NCI-H345 treated with DMSO at 0.1 percent for 48 hours (cell line): Measurements from ENCODE around the gene P3H4.
"Not testable (repeated sequence)": the region's sequence is repeated elsewhere in the genome, so short reads cannot be mapped to it uniquely, and the experiment has no call there.

ENCODE experiments used
- DNase-seq: peaks from one replicate; lab custom pipeline; 2025; ENCODE audit not compliant: unreplicated experiment; lab: John Stamatoyannopoulos, UW

P3H4 gene, protein sequence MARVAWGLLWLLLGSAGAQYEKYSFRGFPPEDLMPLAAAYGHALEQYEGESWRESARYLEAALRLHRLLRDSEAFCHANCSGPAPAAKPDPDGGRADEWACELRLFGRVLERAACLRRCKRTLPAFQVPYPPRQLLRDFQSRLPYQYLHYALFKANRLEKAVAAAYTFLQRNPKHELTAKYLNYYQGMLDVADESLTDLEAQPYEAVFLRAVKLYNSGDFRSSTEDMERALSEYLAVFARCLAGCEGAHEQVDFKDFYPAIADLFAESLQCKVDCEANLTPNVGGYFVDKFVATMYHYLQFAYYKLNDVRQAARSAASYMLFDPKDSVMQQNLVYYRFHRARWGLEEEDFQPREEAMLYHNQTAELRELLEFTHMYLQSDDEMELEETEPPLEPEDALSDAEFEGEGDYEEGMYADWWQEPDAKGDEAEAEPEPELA

DNA sequence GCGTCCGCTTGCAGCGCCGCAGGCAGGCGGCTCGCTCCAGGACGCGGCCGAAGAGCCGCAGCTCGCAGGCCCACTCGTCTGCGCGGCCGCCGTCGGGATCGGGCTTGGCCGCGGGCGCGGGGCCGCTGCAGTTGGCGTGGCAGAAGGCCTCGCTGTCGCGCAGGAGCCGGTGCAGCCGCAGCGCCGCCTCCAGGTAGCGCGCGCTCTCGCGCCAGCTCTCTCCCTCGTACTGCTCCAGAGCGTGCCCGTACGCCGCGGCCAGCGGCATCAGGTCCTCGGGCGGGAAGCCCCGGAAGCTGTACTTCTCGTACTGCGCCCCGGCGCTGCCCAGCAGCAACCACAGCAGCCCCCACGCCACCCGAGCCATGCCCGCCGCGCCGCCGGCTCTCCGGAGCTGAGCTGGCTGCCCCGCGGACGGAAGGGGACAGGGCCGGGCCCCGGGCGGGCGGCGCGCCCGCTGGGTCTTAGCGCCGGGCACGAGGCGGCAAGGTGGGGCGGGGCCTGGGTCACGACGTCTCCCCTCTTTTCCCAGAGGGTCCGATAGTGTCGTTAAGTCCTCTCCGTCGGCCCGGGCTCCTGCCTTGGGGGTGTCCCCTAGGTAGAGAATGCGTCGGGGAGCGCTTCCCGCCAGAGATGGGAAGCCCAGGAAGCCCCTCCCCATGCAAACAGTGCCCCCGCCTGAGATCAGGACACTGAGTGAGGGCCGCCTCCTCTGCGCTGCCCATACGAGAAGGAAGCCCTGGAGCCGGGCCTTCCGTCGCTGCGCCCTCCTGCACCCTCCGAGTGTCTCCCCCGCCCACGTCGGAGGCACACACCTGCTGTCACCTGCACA, at the start of gene P3H4:
Gene P3H4, minus strand, starts transcription at position 401 of the 832 bp plus-strand sequence. Its CDS starts 34 bp downstream, at position 367.
- DNase-seq, result peak; percentile 52

DNA sequence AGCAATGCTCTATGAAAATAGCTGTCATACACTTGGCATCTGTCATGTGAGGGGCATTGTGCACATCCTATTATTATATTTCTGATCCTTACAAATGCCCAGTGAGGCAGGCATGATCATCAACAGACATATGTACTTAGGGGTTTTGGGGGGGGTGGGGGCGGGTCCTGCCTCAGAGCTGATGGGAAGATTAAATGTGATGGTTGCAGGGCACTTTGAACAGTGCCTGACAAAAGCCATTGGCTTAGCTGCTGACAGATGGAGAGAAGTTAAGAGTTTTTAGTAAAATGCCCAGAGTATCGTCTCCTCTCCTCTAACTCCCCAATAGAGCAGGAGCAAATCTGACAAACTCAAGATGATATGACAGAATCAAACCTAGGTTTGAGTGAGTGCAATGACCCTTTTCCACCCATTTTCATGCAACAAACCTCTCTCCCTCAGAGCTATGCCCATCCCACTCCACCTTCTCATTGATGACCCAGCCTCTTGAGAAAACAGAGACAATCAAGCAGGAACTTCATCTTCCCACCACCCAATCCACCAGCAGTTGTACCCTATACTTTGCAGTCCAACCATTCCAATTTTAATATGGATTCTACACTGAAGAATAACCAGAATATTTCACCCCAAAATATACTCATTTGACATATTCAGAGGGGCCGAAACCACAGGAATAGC, 48.6 kb upstream of the P3H4 start:
- no peak for DNase-seq

DNA sequence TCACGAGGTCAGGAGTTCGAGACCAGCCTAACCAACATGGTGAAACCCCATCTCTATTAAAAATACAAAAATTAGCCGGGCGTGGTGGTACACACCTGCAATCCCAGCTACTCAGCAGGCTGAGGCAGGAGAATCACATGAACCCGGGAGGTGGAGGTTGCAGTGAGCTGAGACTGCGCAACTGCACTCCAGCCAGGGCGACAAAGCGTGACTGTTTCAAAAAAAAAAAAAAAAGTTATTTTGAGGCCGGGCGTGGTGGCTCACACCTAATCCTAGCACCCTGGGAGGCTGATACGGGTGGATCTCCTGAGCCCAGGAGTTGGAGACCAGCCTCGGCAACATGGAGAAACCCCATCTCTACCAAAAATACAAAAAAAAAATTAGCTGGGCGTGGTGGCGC, 39.6 kb upstream of the P3H4 start:
- DNase-seq, result not testable (repeated sequence)

DNA sequence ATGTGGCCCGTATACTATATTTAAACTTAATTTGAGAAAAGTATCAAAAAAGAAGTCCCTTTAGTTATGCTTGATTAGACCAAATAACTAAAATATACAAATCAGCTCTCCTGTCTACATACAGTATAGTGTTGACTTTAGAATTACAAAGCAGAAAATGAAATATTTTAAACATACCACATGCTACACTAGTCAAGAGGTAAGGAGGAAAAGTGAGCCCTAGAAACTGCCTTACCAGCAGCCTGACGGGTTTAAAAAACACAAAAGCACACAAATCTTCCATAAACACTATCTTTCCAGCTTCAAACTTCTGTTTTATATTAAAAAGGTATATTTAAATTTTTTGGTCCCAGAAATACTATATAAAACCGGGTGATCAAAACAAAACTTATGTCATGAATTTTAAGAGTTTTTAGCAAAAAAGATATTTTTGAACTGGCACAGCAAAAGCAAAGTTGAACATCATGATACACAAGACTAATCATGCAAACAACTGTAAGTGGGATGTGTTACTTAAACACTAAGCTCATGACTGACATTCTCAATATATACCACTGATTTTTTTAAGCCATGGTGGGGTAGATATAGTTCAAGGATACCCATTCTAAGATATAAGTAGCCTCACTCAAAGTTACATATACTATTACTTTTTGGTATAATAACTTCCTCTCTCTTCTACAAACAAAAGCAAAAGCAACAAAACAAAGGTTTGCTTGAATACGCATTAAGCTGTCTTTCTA, 37.7 kb upstream of the P3H4 start:
- DNase-seq, result no peak

DNA sequence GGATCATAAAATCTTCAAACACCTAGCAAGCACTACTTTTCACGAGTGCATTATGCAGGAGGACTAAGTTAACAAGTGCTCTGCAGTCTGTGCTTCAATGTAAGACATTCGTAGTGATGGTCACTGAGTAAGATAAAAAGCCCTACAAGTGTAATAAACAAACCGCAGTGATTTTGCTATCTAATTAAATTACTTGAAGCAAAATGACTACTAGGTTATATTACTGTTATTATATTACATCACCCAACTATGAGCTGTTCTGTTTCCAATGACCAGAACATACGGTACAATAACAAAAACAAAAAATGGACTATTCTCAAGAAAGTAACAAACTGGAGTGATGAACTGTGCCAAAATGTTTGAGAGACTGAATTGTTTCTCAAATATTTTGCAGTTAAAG, 37.0 kb upstream of the P3H4 start:
- DNase-seq, result no peak

DNA sequence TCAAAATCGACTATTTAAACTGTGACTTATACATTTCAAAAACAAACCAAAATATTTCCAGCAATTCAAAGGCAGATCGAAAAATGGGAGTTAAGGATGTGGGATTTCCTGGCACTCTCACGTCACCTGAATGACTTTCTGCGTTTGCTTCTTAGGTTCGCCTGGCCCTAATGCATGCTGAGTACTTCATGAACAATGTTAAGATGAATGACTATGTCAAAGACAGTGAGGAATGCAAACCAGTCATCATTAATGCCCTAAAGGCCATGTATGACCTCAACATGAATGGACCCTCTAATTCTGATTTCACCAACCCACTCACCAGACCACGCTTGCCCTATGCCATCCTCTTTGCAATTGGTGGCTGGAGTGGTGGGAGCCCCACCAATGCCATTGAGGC, 33.2 kb upstream of the P3H4 start:
- DNase-seq, result no peak

DNA sequence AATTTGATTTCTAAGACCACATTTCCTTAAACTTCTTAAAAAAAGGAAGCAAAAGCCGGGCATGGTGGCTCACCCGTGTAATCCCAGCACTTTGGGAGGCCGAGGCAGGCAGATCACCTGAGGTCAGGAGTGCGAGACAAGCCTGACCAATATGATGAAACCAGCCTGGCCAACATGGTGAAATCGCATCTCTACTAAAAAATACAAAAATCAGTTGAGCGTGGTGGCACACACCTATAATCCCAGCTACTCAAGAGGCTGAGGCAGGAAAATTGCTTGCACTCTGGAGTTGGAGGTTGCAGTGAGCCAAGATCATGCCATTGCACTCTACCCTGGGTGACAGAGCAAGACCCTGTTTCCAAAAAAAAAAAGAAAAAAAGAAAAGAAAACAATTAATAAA, 29.0 kb upstream of the P3H4 start:
- DNase-seq, result not testable (repeated sequence)

DNA sequence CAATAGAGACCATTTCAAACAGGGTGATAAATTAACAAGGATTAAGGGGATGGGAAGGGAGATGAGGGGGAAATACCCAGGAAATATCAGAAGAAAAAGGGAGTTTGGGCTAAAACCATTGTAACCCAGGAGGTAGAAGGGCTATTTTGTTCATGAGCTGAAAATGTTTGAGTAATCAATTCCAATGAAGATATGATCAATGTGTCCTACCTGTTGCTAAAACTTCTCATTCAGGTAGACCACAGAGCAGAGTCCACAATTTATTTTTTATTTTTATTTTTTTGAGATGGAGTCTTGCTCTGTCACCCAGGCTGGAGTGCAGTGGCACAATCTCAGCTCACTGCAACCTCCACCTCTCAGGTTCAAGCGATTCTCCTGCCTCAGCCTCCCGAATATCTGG, 27.7 kb upstream of the P3H4 start:
- not testable (repeated sequence) for DNase-seq

DNA sequence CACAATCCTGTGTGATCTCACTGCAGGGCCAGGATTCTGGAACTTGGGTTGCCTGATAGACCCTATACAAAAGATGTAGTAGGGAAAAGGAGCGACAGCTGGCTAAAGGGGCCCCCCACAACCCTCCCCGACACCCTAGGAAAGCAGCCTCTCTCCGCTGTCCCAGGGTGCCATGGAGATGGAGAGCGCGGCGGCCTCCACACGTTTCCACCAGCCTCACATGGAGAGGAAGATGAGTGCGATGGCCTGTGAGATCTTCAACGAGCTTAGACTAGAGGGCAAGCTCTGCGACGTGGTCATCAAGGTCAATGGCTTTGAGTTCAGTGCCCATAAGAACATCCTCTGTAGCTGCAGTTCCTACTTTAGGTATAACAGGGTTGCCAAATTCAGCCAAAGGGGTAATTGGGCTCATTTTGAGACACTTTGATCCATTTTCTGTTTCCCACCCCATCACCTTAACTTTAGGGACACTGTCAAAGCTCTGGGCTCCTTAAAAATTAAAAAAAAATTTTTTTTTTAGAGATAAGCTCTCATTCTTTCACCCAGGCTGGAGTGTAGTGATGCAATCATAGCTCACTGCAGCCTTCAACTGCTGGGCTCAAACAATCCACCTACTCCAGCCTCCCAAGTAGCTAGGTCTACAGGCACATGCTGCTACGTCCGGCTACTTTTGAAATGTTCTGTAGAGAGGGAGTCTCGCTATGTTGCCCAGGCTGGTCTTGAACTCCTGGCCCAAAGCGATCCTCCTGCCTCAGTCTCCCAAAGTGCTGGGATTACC, 26.2 kb upstream of the P3H4 start, which contains the start of gene KLHL10:
Gene KLHL10, plus strand, starts transcription at position 65 of the 778 bp plus-strand sequence. Its CDS starts 108 bp downstream, at position 173.
- DNase-seq, result no peak

DNA sequence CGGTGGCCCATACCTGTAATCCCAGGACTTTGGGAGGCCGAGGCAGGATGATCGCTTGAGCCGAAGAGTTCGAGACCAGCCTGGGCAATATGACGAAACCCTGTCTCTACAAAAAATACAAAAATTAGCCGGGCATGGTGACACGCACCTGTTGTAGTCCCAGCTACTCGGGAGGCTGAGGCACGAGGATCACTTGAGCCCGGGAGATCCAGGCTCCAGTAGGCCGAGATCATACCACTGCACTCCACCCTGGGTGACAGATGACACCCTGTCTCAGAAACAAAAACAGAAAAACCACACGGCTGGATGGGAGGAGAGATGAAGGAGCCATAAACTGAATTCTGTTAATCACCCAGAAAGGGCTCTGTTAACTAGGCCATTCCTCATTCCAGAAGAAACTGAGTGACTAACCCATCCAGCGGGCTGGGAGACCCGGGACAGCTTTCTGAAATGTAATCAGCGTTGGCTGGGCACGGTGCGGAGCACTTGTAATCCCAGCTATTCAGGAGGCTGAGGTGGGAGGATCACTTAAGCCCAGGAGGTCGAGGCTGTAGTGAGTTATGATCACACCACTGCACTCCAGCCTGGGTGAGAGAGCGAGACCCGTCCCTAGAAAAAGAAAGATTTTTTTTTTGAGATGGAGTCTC, 24.9 kb upstream of the P3H4 start:
- DNase-seq, result no peak

DNA sequence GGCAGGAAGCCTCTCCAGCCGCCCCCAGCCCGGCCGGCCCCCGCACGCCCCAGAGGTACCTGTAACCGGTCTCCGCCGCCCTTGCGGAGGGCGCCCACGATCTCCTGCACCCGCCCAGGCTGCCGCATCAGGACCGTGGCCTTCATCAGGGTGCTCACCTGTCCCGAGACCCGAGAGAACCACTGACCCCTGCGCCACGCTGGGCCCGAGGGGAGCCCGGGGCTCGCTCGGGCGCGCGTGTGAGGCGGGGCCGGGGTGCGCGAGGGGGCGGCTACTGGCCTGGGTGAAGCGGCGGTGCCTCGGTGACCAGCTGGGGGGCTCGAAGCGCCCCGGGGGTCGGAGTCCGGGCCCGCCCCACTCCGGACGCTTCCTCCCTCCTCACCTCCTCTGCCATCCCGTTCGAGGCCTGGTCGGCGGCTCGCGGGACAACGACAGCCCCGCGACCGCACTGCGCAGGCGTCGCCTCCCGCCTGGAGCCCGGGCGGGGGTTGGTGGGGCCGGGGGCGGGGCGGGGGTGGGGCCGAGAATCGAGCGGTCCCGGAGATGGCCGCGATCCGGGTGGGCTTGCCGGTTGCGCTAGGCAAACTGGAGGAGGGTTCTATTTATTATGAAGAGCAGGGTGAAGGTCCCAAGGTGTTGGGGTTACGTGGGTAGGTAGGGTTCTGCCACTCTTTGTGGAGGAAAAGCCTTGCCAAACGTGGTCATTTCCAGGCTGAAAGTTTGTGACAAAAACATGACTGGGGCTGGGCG, 24.2 kb upstream of the P3H4 start, which contains the start of gene NT5C3B:
Gene NT5C3B, minus strand, starts transcription at position 433 of the 750 bp plus-strand sequence. Its CDS starts 39 bp downstream, at position 394.
- peak; percentile 24 for DNase-seq

DNA sequence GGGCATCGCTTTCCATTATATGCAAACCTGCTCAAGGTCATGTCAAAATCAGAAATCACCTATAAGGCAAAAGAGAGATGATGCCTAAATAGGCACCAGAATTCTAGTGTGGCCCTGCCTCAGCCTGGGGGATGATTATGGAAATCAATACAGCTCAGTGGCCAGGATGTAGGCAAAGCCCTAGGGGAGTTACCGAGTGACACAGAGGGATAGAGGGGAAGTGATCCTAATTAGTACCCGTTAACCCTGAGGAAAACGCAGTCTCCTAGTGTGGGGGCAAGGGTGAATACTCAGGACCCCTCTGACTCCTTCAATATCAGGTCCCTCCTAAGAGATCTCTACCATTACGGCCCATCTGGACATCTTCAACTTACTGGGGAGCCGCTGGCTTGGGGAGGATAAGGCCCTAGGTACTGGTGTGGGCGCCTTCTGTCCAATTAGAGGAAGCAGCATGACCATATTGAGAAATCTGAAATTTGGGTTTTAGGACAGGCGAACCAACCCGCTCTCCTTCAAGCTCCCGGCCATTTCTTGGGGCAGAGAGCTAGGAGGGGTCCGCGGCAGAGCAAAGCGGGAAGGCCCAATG, 23.6 kb upstream of the P3H4 start:
- DNase-seq, result no peak

DNA sequence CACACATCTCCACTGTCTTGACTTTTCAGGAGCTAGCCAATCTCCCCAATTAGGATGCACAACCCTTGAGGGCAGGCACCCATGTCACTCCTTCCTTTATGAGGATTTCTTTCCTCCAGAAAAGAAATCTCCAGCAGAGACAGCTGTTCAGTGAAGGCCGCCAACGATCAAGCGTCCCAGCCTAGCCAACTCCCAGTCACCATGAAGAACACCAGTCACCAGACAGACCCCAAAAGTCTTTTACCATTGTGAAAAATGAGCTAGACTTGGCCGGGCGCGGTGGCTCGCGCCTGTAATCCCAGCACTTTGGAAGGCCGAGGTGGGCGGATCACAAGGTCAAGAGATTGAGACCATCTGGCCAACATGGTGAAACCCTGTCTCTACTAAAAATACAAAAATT, 18.2 kb upstream of the P3H4 start:
- not testable (repeated sequence) for DNase-seq

DNA sequence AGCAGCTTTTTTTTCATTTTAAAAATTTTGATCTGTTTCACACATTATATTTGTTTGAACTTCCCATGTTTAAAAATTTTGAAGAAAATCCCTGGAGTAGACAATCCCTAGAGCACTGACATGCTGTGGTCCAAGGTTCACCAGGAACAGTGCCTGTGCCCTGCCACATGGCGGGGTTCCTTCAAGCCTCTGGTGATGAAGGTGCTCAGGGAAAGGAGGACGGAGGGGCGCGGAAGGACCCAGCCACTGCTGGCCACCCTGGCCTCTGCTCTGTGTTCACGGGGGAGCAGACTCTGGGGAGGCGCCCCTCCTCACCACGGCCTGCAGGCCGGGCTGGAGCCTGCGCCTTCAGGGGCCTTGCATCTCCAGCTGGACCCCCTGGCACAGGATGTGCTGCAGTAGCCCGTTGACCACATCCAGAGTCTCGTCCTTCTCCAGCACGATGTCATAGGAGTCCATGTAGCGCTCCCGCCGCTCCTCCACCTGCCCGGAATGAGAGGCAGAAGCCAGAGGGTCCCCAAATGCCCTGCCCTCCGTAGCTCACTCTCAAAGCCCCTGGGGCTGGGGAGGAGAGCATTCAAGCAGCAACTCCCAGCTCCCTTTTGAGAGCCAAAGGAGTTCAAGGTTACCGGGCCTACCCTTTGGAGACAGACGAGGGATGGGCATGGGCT, 13.6 kb upstream of the P3H4 start:
- DNase-seq, result no peak

DNA sequence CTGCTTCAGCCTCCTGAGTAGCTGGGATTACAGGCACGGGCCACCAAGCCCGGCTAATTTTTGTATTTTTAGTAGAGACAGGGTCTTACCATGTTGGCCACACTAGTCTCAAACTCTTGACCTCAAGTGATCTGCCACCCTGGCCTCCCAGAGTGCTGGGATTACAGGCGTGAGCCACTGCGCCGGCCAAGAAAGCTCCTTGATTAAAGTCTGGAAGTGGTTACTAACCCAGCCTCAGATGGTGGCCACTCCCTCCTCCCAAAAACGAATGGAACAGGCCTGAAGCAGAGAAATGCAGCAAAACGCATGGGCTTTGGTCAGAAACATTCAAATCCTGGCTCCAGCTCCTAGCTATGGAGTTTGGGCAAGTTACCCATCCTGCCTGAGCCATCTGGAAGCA, 12.3 kb upstream of the P3H4 start:
- no peak for DNase-seq

DNA sequence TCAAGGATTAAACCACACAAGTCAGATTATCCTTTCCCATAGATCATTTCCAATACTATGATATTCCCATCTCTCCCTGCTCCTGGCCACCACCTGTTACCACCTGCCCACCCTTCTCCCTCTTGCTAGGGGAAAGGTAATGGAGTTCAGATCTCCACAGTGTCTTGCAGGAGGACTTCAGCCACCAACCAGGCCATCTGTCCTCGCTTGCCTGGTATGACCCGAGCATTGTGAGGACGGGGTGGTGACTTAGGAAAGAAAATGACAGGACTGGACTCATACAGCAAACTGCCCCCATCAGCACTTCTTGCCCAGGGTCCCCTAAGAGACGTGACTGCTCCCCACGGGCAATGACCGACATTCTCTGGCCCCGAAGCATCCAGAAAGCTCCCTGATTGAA, 11.8 kb upstream of the P3H4 start:
- no peak for DNase-seq

DNA sequence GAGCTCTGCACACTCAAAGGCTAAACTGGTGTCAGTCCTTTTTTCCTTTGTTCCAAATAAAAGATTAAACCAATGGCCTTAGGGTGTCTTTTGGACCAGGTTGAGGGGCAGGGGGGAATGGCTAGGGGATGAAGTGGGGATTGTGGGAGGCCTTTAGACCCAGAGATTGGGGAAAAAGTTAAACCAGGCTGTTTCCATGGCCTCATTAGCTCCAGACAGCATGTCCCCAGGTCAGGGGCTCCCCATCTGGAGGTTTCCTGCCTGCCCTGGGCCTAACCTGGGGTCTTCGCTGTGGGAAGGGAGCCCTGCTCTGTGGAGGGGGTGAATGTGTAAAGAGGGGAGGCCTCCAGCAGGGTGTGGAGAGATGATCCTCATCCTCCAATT, 11.4 kb upstream of the P3H4 start:
- no peak for DNase-seq
